HG03342 (cell line): Measurements from ENCODE around the gene ZNF616.
"Not testable (repeated sequence)": the region's sequence is repeated elsewhere in the genome, so short reads cannot be mapped to it uniquely, and the experiment has no call there.

Source experiments
- ATAC-seq: cut with Tn5 transposase; IDR thresholded peaks from one replicate; pipeline ENCODE4 v1.9.1; 2021; ENCODE audit warnings: mild to moderate bottlenecking, moderate library complexity; ENCODE audit not compliant: unreplicated experiment

ZNF616 gene

DNA sequence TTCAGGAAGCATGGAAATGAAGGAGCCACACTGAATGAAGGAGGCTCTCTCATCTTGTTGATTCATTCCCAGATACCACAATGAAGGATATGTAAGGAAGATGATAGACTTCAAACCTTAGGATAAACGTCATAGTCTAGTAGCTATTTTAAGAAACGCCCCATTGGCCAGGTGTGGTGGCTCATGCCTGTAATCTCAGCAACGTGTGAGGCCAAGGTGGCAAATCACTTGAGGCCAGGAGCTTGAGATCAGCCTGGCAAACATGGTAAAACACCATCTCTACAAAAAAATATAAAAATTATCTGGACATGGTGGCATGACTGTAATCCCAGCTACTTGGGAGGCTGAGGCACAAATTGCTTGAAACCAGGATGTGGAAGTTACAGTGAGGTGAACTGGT is 27.1 kb downstream of the ZNF616 start:
- ATAC-seq = no peak

DNA sequence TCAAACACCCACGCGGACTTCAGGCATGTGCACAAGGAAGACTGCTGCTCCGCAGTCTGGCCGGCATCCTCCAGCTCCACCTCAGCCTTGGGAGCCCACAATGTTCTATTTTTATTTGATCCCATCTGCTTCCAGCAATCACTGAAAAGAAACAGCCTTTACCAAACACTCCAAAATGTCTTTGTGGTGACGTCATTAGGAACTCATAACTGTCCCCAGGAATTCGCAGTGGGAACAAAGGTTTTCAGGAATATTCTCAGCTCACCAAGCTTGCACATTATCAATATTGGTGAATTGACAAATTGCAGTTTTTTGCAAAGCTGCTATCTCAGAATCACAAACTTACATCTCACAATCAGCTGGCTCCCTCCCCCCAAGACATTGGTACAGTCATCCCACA is 29.0 kb downstream of the ZNF616 start:
- ATAC-seq = no peak

GRCh38 chr19:52102782-52103181 is 37.0 kb downstream of the ZNF616 start:
- no peak for ATAC-seq

DNA sequence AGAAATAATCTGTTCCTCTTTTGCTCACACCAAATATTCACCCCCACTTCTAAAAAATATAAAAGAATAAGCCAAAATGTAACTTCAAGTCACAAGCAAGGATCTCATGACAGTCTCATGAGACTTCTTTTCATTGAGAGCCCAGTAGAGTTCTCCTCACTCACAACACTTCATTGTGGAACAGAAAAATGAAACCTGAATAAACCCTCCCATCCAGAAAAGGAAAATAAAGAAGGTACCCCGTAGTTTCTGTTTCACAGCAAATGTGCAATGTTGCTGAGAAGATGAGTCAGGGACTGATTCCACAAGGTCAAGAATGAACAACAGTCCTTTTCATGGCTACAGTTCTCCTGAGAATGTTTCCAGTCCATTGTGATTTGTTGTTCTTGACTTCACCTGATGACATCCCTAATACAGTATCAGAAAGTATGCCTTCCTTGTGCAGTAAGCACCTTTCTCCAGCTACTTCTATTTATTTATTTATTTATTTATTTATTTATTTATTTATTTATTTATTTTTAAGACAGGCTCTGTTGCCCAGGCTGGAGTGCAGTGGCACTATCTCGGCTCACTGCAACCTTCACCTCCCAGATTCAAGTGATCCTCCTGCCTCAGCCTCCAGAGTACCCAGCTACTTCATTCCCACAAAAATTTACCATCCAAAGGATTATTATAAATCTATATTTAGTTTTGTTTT is 37.7 kb downstream of the ZNF616 start:
- ATAC-seq = no peak

GRCh38 chr19:52099497-52100138 is 40.1 kb downstream of the ZNF616 start:
- ATAC-seq = no peak

DNA sequence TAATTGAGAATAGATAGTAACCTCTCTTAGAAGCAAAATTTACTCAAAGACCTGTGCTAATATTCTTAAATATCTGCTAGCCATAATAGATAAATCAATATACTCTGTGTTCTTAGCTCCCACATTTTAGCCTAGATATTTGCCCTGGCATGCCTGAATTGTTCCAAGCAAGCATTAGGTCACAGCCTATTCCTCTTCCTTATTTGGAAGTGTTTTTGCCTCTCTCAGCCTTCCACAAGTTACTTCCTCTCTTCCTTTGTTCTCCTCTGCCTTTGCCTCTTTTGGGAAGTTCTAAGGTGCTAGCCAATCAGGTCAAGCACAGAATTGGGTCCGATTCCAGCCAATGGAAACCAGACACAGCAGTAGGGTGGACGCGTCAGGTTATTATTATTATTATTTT is 43.3 kb downstream of the ZNF616 start:
- not testable (repeated sequence) for ATAC-seq

DNA sequence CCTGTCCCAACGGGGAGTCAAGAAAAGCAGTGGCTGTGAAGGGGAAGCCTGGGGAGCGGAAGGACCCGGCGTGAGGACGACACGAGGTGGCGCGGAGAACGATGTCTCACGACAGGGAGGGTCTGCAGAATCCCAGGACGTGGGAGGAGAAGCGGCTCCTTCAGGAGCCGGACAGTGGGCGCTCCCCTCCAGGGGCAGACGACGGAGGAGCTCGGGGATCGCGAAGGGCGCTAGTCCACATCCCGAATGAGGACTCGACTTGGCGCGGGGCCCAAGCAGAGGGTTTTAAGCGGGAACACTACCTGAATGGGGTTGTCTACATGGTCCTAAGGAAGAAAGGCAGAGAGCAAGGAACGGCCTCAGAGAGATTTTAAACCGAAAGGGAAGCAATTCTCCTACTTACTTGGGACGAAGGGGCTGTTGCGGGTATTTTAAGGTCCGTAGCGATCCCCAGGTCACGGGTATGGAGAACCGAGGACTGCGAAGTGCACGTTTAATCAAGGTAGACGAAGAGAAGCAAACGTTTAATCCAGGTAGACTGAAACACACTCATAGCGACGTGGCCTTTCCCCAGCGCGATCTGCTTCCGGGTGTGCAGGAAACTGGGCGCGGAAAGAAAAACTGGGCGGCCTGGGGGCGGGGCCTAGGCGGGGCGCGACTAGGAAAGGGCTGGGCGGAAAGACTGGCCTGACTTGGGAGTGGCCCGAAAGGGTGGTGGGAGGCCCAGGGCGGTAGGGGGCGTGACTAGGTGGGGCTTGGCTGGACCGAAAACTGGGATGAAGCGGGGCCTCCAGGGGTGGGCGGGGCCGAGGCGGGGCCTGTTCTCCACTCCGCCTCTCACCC is 44.3 kb downstream of the ZNF616 start, which contains the start of gene ZNF841:
Gene ZNF841, minus strand, starts transcription at position 594 of the 843 bp plus-strand sequence. CDS start 10,964 bp downstream, outside the sequence.
- peak; percentile 92 for ATAC-seq

DNA sequence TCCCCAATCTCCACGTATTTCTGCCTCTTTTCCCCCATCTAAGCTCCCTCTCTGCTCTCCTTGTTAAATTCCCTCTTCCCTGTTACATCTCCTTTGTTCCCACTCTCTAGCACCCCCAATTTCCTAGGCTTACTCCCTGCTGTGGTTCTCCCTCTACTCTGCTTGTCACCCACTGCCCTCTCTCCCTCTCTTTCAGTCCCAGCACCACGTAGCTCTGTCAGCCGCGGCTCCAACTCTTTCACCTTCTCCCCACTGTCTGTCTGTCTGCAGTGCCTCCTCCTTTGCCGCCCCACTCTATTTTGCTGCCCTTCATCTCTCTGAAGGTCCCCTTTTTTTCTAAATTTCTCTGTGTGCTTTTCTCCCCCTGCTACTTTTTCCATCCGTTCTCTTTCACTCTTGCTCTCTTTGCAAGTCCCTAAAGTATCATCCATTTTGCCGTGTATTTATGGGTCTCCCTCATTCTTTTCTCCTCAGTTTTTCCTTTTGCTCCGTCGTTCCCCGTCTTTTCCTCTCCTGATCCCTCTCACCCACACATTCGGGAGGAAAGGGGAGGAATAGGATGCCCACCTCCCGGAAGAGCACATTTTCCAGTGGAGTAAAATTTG is 45.1 kb downstream of the ZNF616 start:
- ATAC-seq = no peak

- no peak for ATAC-seq
Measured at GRCh38 chr19:52086481-52086880, 53.3 kb downstream of the ZNF616 start.

DNA sequence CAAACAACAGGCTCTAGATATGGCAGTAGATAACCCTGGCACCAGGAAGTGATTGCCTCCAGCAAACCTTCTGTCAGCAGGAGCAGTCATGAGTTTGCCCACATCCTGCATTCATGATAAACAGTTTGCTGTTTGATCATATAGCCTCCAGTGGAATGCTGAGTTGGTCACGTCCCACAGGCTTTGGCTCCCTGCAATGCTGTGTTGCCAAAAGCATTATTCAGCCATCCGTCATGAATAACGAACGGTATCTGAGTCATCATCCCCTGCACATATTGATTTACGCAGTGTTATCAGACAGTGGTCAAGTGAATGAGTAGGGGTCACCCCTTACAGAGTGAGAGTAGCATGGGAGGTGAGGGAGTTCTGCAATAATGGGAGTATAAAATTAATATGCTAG is 69.2 kb downstream of the ZNF616 start:
- ATAC-seq = no peak

DNA sequence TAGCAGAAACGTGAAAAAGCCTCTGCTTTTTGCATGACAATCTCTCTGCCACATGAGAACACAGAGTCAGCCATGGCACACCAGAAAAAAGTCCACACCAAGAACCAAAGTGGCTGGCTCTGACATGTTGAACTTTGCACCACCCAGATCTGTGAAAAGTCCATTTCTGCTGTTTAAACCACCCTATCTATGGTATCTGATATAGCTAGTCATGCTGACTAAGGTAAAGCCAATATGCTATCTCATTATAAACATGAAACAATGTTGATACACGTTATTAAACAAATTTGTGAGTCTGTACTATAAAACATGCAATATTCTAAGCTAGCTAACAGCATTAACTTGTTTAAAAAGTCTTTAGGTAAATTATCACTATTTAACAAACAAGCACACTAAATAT is 70.1 kb downstream of the ZNF616 start:
- no peak for ATAC-seq

GRCh38 chr19:52066258-52066863 is 73.4 kb downstream of the ZNF616 start:
- no peak for ATAC-seq

DNA sequence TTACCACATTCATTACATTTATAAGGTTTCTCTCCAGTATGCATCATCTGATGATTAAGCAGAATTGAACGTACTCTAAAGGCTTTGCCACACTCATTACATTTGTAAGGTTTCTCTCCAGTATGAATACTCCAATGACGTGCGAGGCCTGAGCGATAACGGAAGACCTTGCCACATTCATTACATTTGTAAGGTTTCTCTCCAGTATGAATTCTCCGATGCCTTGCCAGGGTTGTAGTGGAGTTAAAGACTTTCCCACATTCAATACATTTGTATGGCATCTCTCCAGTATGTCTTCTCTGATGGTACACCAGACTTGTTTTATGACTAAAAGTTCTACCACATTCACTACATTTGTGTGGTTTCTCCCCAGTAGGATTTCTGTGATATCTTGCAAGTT is 74.3 kb downstream of the ZNF616 start:
- ATAC-seq = no peak
